Adipocyte (in vitro differentiated cells): ENCODE data around the gene VTCN1.
"Not testable (repeated sequence)": the region's sequence is repeated elsewhere in the genome, so short reads cannot be mapped to it uniquely, and the experiment has no call there.

ENCODE experiments used
- DNase-seq: peaks from one replicate; pipeline ENCODE4 v3.0.0-alpha.2; 2015; ENCODE audit warnings: low read depth
- H3K27me3 ChIP-seq: replicated peaks from 2 replicates; pipeline ENCODE4 v1.7.0; 2013; ENCODE audit warnings: mild to moderate bottlenecking, low read length, moderate library complexity; ENCODE audit not compliant: control insufficient read depth, insufficient read depth
- H3K36me3 ChIP-seq: 2 replicates; pipeline ENCODE4 v1.7.0; 2013; ENCODE audit warnings: low read length, mild to moderate bottlenecking, moderate library complexity; ENCODE audit not compliant: control insufficient read depth, insufficient read depth, severe bottlenecking
- H3K4me1 ChIP-seq: 2 replicates; pipeline ENCODE4 v1.7.0; 2013; ENCODE audit warnings: mild to moderate bottlenecking, low read length, moderate library complexity; ENCODE audit not compliant: control insufficient read depth, insufficient read depth
- H3K4me3 ChIP-seq: 2 replicates; pipeline ENCODE4 v1.7.0; 2013; ENCODE audit warnings: mild to moderate bottlenecking, low read length, moderate library complexity
- H3K9ac ChIP-seq: 2 replicates; pipeline ENCODE4 v1.7.0; 2013; ENCODE audit warnings: mild to moderate bottlenecking, low read length, moderate library complexity
- H3K9me3 ChIP-seq: 2 replicates; pipeline ENCODE4 v1.7.0; 2013; ENCODE audit warnings: mild to moderate bottlenecking, low read length, moderate library complexity; ENCODE audit not compliant: control insufficient read depth

VTCN1 gene

GRCh38 chr1:117112047-117112717, 98.5 kb downstream of the VTCN1 start:
- Histone ChIP-seq H3K36me3 (no peaks in the 10 kb centered on the region), H3K27me3 (no peaks in the 10 kb centered on the region), H3K4me1 (no peaks in the 10 kb centered on the region), H3K9ac (no peak overlapping the region), H3K4me3 (no peak overlapping the region), H3K9me3 (no peaks in the 10 kb centered on the region)
- no peak for DNase-seq

DNA sequence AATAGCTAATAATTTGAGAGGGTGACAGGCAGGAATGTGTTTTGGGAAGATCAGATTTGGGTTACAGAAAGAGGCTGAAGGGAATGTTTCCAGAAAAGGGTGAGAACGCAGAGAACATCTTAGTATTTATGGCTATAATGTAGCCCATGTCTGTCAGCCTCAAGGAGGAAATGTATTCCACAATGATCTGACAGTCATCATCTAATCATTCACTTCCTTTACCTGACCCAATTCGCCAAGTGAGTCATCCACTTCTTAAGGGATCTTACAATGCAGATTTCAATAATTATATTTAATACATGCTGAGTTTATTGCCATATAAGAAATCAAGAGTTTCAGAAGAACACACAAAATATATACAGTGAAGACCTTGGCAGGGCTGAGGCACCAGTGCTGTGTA, 100.0 kb downstream of the VTCN1 start:
- Histone ChIP-seq H3K4me3 (no peak overlapping the region), H3K27me3 (no peaks in the 10 kb centered on the region), H3K36me3 (no peaks in the 10 kb centered on the region), H3K9ac (no peak overlapping the region), H3K4me1 (no peaks in the 10 kb centered on the region), H3K9me3 (no peaks in the 10 kb centered on the region)
- DNase-seq = no peak

DNA sequence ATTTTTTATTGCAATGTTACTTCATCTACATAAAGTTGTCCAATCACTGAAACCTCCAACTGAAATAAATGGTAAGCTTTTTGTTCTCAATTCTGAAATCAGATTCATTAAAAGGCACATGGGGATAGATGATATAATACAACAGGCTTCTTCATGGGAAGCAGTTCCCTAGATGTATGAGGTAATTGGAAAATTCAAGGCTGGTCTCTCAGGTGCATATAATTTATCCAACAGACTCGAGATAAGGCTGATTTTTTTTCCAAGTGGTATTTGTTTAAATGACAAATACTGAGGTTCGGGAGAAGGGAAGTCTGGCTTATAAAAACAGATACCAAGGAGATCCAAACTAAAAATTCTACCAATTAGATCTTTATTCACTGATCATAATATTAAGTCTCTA, 103.4 kb downstream of the VTCN1 start:
- Histone ChIP-seq H3K4me3 (no peak overlapping the region), H3K36me3 (peaks cover 6% of the 10 kb centered on the region), H3K9ac (no peak overlapping the region), H3K27me3 (no peaks in the 10 kb centered on the region), H3K4me1 (no peaks in the 10 kb centered on the region), H3K9me3 (no peaks in the 10 kb centered on the region)
- DNase-seq = no peak

GRCh38 chr1:117106478-117106877, 104.2 kb downstream of the VTCN1 start:
- Histone ChIP-seq H3K27me3 (no peaks in the 10 kb centered on the region), H3K9ac (no peak overlapping the region), H3K9me3 (no peaks in the 10 kb centered on the region), H3K36me3 (peaks cover 12% of the 10 kb centered on the region), H3K4me1 (no peaks in the 10 kb centered on the region), H3K4me3 (no peak overlapping the region)
- DNase-seq = no peak

DNA sequence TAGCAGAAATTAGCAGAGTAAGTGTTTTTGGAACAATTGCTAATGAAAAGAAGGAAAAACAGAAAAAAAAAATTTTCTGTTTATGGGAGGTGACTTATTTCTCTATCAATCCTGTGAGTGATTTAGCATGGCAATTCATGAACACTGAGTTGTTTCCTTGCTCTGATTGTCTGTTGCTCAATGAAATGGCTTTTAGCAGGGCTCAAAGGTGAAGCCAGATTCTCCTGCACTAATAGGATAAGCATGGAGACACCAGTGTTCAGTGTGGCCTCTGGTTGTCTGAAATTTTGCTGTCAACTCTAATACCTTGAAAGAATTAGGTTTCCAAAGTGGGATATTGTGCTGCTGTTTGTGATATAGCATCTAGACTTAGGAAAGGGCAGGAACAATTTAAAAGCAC, 105.0 kb downstream of the VTCN1 start:
- H3K27me3 ChIP-seq = no peaks in the 10 kb centered on the region
- no peak for DNase-seq
- H3K36me3 ChIP-seq = peaks cover 15% of the 10 kb centered on the region
- H3K4me1 ChIP-seq = no peaks in the 10 kb centered on the region
- H3K9me3 ChIP-seq = no peaks in the 10 kb centered on the region
- no peak overlapping the region for H3K9ac ChIP-seq
- no peak overlapping the region for H3K4me3 ChIP-seq

- DNase-seq = no peak
- Histone ChIP-seq H3K9ac (no peak overlapping the region), H3K4me1 (no peaks in the 10 kb centered on the region), H3K36me3 (peaks cover 18% of the 10 kb centered on the region), H3K9me3 (no peaks in the 10 kb centered on the region), H3K27me3 (no peaks in the 10 kb centered on the region), H3K4me3 (no peak overlapping the region)
Measured at GRCh38 chr1:117104986-117105385, 105.7 kb downstream of the VTCN1 start.

DNA sequence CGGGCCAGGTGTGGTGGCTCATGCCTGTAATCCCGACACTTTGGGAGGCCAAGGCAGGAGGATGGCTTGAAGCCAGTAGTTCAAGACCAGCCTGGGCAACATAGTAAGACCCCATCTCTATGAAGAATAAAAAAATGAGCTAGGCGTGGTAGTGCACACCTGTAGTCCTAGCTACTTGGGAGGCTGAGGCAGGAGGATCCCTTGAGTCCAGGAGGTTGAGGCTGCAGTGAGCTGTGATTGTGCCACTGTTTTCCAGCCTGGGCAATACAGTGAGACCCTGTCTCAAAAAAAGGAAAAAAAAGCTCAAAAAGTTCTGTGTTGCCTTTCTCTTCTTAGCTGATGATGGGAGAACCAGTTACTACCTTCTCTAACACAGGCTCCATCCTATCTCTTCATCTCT, 108.9 kb downstream of the VTCN1 start:
- H3K4me3 ChIP-seq, DNase-seq, H3K9me3 ChIP-seq, H3K4me1 ChIP-seq, H3K9ac ChIP-seq, H3K27me3 ChIP-seq: not testable (repeated sequence)
- H3K36me3 ChIP-seq = peaks cover 42% of the 10 kb centered on the region

DNA sequence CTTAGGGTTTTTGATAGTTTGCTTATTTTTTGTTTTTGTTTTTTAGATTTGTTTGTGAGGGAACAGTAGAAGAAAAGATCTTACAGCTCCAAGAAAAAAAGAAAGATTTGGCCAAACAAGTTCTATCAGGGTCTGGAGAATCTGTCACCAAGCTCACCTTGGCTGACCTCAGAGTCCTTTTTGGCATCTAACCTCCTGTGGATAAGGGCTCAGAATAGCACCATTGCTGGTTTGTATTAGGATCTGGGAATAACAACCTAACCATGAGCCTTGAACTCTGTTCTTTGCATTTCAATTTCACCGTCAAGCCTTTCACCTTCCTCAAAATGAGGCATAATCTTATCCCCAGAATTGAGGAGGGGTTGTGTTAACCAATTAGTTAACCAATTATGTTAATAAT, 109.4 kb downstream of the VTCN1 start:
- Histone ChIP-seq H3K36me3 (peaks cover 42% of the 10 kb centered on the region), H3K9me3 (no peaks in the 10 kb centered on the region), H3K4me3 (no peak overlapping the region), H3K27me3 (no peaks in the 10 kb centered on the region), H3K4me1 (no peaks in the 10 kb centered on the region), H3K9ac (no peak overlapping the region)
- no peak for DNase-seq

DNA sequence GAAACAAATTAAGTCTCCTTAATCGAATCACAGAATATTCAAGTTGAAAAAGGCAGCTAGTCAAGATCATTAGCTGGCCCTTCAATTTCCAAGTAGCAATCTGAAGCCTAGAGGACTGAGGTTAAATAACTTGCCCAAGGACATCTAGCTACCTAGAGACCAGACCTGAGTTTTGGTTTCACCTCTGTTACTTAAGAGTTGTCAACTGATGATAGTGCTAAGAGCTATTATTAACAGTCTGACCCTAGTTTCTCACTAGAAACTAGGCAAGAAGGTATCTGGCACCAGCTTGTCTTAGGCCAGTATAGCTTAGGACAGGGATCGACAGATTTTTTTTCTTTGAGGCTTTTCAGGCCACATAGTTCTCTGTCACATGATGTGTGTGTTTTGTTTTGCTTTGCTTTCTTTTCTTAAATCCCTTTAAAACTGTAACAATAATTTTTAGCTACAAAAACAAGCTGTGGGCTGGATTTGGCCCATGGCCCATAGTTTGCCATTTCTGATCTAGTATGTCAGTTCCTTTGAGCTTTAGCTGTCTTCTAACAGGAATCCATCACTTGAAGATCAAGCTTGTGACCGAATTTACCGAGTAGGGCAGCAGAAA, 112.3 kb downstream of the VTCN1 start:
- Histone ChIP-seq H3K36me3 (peaks cover 42% of the 10 kb centered on the region), H3K27me3 (no peaks in the 10 kb centered on the region), H3K9me3 (no peaks in the 10 kb centered on the region), H3K4me1 (peaks cover 15% of the 10 kb centered on the region), H3K9ac (no peak overlapping the region), H3K4me3 (no peak overlapping the region)
- DNase-seq = peak; percentile 58

GRCh38 chr1:117097443-117097842, 113.3 kb downstream of the VTCN1 start:
- peak; percentile 54 for DNase-seq
- H3K36me3 ChIP-seq = peaks cover 36% of the 10 kb centered on the region
- peaks cover 23% of the 10 kb centered on the region for H3K4me1 ChIP-seq
- H3K9me3 ChIP-seq = no peaks in the 10 kb centered on the region
- H3K4me3 ChIP-seq = no peak overlapping the region
- H3K27me3 ChIP-seq = no peaks in the 10 kb centered on the region
- H3K9ac ChIP-seq = no peak overlapping the region

- H3K36me3 ChIP-seq = peaks cover 32% of the 10 kb centered on the region
- peak; percentile 57 for DNase-seq
- no peak overlapping the region for H3K9ac ChIP-seq
- no peak overlapping the region for H3K4me3 ChIP-seq
- H3K9me3 ChIP-seq = no peaks in the 10 kb centered on the region
- H3K4me1 ChIP-seq = peaks cover 24% of the 10 kb centered on the region
- H3K27me3 ChIP-seq = no peaks in the 10 kb centered on the region
Measured at GRCh38 chr1:117096951-117097408, 113.7 kb downstream of the VTCN1 start.
